K562 (cell line): Measurements from ENCODE around the gene TSC22D3. TPM values are rescaled to one million over a fixed set of nuclear protein-coding genes. Genes with fewer than 3 reads are reported as not detected.

Source experiments
- DEAF1 ChIP-seq: fragments of 450-650 bp; formaldehyde crosslinking; IDR thresholded peaks from 2 replicates; pipeline ENCODE4 v1.4.0; 2020; ENCODE audit warnings: mild to moderate bottlenecking, moderate library complexity
- RBFOX2 ChIP-seq: fragments of 200-400 bp; formaldehyde crosslinking; IDR thresholded peaks from 2 replicates; pipeline ENCODE4 v1.6.1; 2017; ENCODE audit warnings: low read depth, mild to moderate bottlenecking, low read length, moderate library complexity
- RHOXF2B ChIP-seq: fragments of 250-450 bp; sonication (Bioruptor Pico); conservative IDR thresholded peaks from 2 replicates; pipeline ENCODE4 v1.5.1; 2021
- ZBTB11 ChIP-seq, 3 experiments: fragments of 200-800 bp in 1 of 3; fragments of 250-450 bp in 1 of 3; fragments of 450-650 bp in 1 of 3; sonication (Bioruptor Pico) in 1 of 3; sonication (Bioruptor generic) in 1 of 3; formaldehyde crosslinking in 1 of 3; IDR thresholded peaks; 2 replicates each; pipeline versions ENCODE4 v1.6.1 to v1.8.0; 2016 to 2022; ENCODE audit warnings: mild to moderate bottlenecking in 2 of 3, missing genetic modification characterization in 2 of 3, missing compliant biosample characterization in 1 of 3, moderate library complexity in 1 of 3
- ZBTB34 ChIP-seq: fragments of 250-450 bp; sonication (Bioruptor Pico); IDR thresholded peaks from 2 replicates; pipeline ENCODE4 v1.8.0; 2021; ENCODE audit warnings: mild to moderate bottlenecking, moderate library complexity
- polyA plus RNA-seq, 8 experiments: library from polyadenylated mRNA; depleted of rRNA in 4 of 8; stranded (reverse) in 5 of 8; unstranded in 3 of 8; fragments of >200 nt; fragmentation: Nextera tagmentation in 2 of 8; fragmentation: Illumina TruSeq in 1 of 8; extraction: Ambion mirVana in 2 of 8; extraction: Trizol in 1 of 8; gene quantifications; 2 replicates each; pipeline versions ENCODE4 v1.2.1 to v1.2.3, GENCODE V29; 2011 to 2014; ENCODE audit warnings: inconsistent platforms in 1 of 8, missing spikeins in 1 of 8
- total RNA-seq, 7 experiments: library from RNA; depleted of rRNA in 6 of 7; stranded (reverse); fragments of >200 nt in 6 of 7; fragmentation: Illumina TruSeq in 2 of 7; extraction: Trizol in 2 of 7; gene quantifications; 2 replicates each; pipeline versions ENCODE4 v1.2.1 to v1.2.3, GENCODE V29; 2011 to 2021; ENCODE audit warnings: low replicate concordance in 1 of 7

The TSC22D3 gene
- total and polyA plus RNA-seq, 9 of the 15 experiments (the other 6 are each of a cell fraction or from before 2014, with no cell fraction given), result 0.48 to 3.0 (median 0.87) TPM

DNA sequence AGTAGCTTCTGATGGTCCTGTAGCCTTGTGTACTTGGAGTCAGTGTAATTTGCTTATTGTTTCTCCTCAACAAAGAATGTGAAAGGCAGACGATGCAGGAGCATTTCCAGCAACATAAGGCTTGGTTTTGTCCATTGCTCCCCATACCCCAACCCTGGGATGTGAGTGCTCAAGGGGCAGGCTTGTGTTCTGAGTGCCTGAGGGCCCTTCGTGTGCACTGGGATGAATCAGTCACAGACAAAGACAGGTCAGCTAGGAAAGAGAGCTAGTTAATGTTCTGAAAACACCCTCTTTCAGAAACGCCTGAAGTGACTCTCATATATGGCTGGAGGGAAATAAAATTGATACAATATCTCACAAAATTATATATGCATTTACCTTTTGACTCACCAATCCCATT is 88.1 kb downstream of the TSC22D3 start (continued):
- TF ChIP-seq ZBTB34 (no peak), RBFOX2 (no peak), ZBTB11 (CRISPR knock-in tag; IDR thresholded peaks at IDR 0.05) (no peak), RHOXF2B (CRISPR knock-in tag) (no peak), DEAF1 (CRISPR knock-in tag) (no peak)
